AG04449 (cell line): ENCODE data around the gene KIF12.
"Not testable (repeated sequence)": the region's sequence is repeated elsewhere in the genome, so short reads cannot be mapped to it uniquely, and the experiment has no call there.

ENCODE experiments used
- CTCF ChIA-PET: fragments of 350-600 bp; formaldehyde crosslinking; extraction: SDS; loops from one replicate; lab custom pipeline; 2021; ENCODE audit warnings: antibody characterized with exemption; lab: Yijun Ruan, JAX
- POLR2A ChIA-PET: fragments of 400-600, 350-600 bp; formaldehyde crosslinking; extraction: SDS; loops from one replicate; lab custom pipeline; 2020; ENCODE audit warnings: antibody characterized with exemption, inconsistent platforms; lab: Yijun Ruan, JAX
- DNase-seq: peaks from one replicate; pipeline ENCODE4 v3.0.0-alpha.2; 2010; ENCODE audit warnings: low read depth, low spot score
- H3K4me3 ChIP-seq: 2 replicates; pipeline ENCODE4 v1.5.1; 2011; ENCODE audit warnings: low read depth, mild to moderate bottlenecking, control low read depth, low read length
- TF ChIP-seq, protein P1 (sequence below): IDR thresholded peaks from one replicate; pipeline ENCODE4 v1.5.1; 2011; ENCODE audit warnings: mild to moderate bottlenecking, moderate library complexity, low read length, control low read depth, inconsistent platforms; ENCODE audit not compliant: insufficient read depth; ENCODE audit errors: missing control alignments

Gene KIF12

DNA sequence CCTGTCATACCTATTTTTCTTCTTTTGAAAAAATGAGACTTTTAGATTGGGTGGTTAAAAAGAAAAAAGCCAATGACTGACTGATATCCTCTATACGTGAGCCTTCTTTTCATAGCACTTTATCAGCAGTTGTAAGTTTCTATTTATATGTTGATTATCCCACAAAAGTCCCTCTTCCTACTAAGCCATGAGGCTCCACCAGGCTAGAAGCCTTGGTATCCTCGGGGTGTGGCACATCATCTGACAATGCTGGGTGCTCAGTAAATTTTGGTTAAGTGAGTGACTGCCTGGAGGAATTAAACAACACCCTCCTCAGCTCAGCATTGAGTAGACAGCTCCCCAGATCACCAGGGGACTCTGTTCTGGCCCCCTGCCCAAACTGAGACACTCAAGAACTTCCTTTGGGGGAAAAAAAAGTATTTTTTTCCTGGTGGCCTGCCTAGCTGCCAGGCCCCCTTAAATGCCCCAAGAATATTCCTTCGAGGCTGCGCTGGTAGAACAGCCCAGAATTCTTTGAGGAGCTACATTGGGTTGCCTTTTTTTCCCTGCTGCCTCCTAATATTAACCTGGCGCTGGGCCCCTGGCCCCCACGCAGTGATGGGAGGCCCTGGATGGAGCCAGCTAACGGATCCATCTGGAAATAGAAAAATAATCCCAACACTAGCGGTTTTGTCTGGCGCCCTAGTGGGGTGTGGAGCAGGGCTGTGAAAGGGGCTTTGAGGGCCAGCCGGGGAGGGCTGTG is 32.9 kb upstream of the KIF12 start:
- POLR2A ChIA-PET = no interaction called here
- TF ChIP-seq, protein P1, sequence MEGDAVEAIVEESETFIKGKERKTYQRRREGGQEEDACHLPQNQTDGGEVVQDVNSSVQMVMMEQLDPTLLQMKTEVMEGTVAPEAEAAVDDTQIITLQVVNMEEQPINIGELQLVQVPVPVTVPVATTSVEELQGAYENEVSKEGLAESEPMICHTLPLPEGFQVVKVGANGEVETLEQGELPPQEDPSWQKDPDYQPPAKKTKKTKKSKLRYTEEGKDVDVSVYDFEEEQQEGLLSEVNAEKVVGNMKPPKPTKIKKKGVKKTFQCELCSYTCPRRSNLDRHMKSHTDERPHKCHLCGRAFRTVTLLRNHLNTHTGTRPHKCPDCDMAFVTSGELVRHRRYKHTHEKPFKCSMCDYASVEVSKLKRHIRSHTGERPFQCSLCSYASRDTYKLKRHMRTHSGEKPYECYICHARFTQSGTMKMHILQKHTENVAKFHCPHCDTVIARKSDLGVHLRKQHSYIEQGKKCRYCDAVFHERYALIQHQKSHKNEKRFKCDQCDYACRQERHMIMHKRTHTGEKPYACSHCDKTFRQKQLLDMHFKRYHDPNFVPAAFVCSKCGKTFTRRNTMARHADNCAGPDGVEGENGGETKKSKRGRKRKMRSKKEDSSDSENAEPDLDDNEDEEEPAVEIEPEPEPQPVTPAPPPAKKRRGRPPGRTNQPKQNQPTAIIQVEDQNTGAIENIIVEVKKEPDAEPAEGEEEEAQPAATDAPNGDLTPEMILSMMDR = no peak
- CTCF ChIA-PET = interaction anchor here (1.4 to 2.5 kb wide), 3 partner anchors 23 to 159 kb away, joined by 6 to 8 read pairs (median 6); partner anchors contain the start of gene COL27A1

DNA sequence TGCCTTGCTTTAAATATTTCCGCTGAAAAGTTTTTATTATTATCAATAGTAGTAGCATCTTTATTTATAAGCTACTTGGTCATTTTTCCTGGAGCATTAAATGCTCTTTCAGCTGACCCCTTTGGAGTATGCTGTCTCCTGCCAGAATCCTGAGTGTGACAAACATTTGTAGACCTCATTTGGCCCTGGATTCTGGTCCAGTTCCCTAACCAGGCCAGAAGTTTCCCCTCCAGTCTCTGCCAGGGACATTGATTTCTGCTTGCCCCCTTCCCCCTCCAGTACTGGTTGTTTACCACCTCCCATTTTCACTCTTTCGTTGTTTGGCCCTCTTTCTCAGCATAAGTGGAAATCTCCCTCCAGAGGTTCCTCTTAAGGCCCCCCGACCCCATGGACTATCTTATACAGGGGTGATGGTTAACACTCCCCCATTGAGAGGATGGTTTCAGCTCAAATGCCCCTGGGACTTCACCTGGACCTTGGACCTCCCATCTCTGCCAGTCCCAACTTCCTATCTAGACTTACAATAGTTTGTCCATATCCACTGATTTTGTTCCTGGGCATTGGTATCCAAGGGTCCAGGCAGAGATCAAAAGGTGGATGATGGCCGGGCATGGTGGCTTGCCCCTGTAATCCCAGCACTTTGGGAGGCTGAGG is 31.7 kb upstream of the KIF12 start:
- ChIA-PET POLR2A (no interaction called here), CTCF (interaction anchor here (0.7 to 2.5 kb wide), 5 partner anchors 11 to 160 kb away, joined by 3 to 8 read pairs (median 3); no protein-coding TSS in a partner anchor)
- TF ChIP-seq, protein P1 = no peak

More for the DNA sequence above, 32.9 kb upstream of the KIF12 start:
- DNase-seq = no peak
- H3K4me3 ChIP-seq = no peak overlapping the region

DNA sequence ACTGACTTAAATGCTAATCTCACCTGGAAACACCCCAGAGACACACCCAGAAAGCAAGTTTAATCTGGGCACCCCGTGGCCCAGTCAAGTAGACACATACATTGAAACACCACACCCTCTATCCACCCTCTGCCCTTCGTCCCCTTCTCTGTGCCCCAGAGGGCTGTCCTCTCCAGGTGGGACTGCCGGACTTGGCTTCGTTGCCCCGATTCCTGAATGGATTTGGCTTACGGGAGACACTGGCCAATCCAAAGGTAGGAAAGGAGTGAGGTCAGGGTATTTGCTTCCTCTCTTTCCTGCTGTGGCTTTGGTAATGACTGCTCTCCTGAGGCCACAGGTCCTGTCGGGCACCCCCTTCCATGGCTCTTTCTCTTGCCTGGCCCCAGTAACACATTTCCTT is 31.0 kb upstream of the KIF12 start:
- CTCF ChIA-PET = interaction anchor here (0.7 to 2.5 kb wide), 4 partner anchors 12 to 160 kb away, joined by 3 to 8 read pairs (median 3); no protein-coding TSS in a partner anchor
- DNase-seq = no peak
- POLR2A ChIA-PET = no interaction called here
- TF ChIP-seq, protein P1 = no peak
- no peak overlapping the region for H3K4me3 ChIP-seq

More for the DNA sequence above, 31.7 kb upstream of the KIF12 start:
- DNase-seq = no peak
- no peak overlapping the region for H3K4me3 ChIP-seq

- CTCF ChIA-PET = interaction anchor here (0.8 to 2.0 kb wide), 3 partner anchors 21 to 162 kb away, joined by 3 to 11 read pairs (median 4); no protein-coding TSS in a partner anchor
- POLR2A ChIA-PET, DNase-seq, H3K4me3 ChIP-seq: not testable (repeated sequence)
These were observed 29.7 kb upstream of the KIF12 start for GRCh38 chr9:114128759-114129158.

- CTCF ChIA-PET = interaction anchor here (2.4 kb wide), 1 partner anchor 19 kb away, joined by 8 read pairs; no protein-coding TSS in a partner anchor
- H3K4me3 ChIP-seq = no peak overlapping the region
- POLR2A ChIA-PET = interaction anchor here (0.6 kb wide), 1 partner anchor 507 kb away, joined by 3 read pairs; no protein-coding TSS in a partner anchor
- DNase-seq = no peak
- TF ChIP-seq, protein P1 = no peak
These were observed 27.4 kb upstream of the KIF12 start for GRCh38 chr9:114126247-114127060.

- no peak for DNase-seq
- ChIA-PET POLR2A (no interaction called here), CTCF (interaction anchor here (2.4 kb wide), 1 partner anchor 18 kb away, joined by 8 read pairs; no protein-coding TSS in a partner anchor)
- H3K4me3 ChIP-seq = no peak overlapping the region
- TF ChIP-seq, protein P1 = no peak
These were observed 26.5 kb upstream of the KIF12 start for GRCh38 chr9:114125476-114126013.
